Tibial artery (tissue), 4 donors: ENCODE measurements around the gene P2RX2.

Experiments used
- DNase-seq, 2 donors: peaks; one replicate each; pipeline ENCODE4 v3.0.0-alpha.2; 2019
- H3K27ac ChIP-seq, 2 donors: fragments of 200-600 bp; sonication (generic) in 1 of 2; 1 replicate in 1 of 2; 2 replicates in 1 of 2; pipeline ENCODE4 v1.5.1; 2018 to 2019; ENCODE audit warnings: mild to moderate bottlenecking in 1 of 2
- H3K27me3 ChIP-seq, 2 donors: fragments of 200-600 bp; sonication (generic) in 1 of 2; one replicate each; pipeline versions ENCODE4 v1.5.1 to v1.6.0; 2016 to 2019
- H3K36me3 ChIP-seq, 3 donors: fragments of 200-600 bp; sonication (generic) in 2 of 3; one replicate each; pipeline ENCODE4 v1.5.1; 2016 to 2019; ENCODE audit warnings: mild to moderate bottlenecking in 2 of 3
- H3K4me1 ChIP-seq, 4 donors: fragments of 200-600 bp; sonication (generic) in 2 of 4; 1 replicate in 3 of 4; 2 replicates in 1 of 4; pipeline ENCODE4 v1.5.1; 2016 to 2019
- H3K4me3 ChIP-seq, 2 donors: fragments of 200-600 bp; sonication (generic) in 1 of 2; 1 replicate in 1 of 2; 2 replicates in 1 of 2; pipeline ENCODE4 v1.5.1; 2018 to 2019; ENCODE audit warnings: mild to moderate bottlenecking in 2 of 2
- H3K9me3 ChIP-seq, 3 donors: fragments of 200-600 bp; sonication (generic) in 1 of 3; one replicate each; pipeline ENCODE4 v1.5.1; 2016 to 2019
- intact Hi-C: fragments of 100-400 bp; cut with DNase I; formaldehyde crosslinking; loops from one replicate; pipeline ENCODE4 v1.15.0; 2023; ENCODE audit warnings: low total_unique reads
- TF ChIP-seq, protein P1 (sequence below), 2 experiments: fragments of 200-600 bp in 1 of 2; fragments of 450-650 bp in 1 of 2; IDR thresholded peaks; one replicate each; pipeline ENCODE4 v1.5.1; 2017 to 2019; ENCODE audit warnings: antibody characterized with exemption in 2 of 2, mild to moderate bottlenecking in 1 of 2, moderate library complexity in 1 of 2

Gene P2RX2

DNA sequence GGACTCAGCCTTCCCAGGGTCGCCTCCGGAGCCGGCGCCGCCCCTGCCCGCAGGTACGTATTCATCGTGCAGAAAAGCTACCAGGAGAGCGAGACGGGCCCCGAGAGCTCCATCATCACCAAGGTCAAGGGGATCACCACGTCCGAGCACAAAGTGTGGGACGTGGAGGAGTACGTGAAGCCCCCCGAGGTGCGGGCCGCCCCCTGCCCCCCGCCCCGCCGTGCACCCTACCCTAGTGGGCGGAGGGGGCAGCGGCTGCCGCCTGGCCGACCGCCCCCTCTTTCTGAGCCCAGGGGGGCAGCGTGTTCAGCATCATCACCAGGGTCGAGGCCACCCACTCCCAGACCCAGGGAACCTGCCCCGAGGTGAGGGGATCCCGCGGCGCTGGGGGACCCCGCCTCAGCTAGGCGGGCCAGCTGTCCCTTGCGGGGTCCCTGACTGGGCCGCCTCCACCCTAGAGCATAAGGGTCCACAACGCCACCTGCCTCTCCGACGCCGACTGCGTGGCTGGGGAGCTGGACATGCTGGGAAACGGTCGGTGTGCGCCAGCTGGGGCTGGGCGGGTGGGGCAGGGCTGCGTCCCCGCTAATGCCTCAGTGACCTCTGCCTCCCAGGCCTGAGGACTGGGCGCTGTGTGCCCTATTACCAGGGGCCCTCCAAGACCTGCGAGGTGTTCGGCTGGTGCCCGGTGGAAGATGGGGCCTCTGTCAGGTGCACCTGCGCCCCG is 973 bp downstream of the P2RX2 start:
- intact Hi-C loops, result no loop called here
- Histone ChIP-seq H3K9me3 (peaks cover 0 to 19% (median 14%) of the 10 kb centered on the region in 3 donors), H3K4me3 (no peak overlapping the region), H3K27ac (no peak overlapping the region), H3K27me3 (peaks cover 14 to 63% of the 10 kb centered on the region in 2 donors), H3K4me1 (peaks cover 0 to 31% (median 12%) of the 10 kb centered on the region in 4 donors), H3K36me3 (peaks cover 0 to 16% (median 10%) of the 10 kb centered on the region in 3 donors)
- TF ChIP-seq, protein P1, sequence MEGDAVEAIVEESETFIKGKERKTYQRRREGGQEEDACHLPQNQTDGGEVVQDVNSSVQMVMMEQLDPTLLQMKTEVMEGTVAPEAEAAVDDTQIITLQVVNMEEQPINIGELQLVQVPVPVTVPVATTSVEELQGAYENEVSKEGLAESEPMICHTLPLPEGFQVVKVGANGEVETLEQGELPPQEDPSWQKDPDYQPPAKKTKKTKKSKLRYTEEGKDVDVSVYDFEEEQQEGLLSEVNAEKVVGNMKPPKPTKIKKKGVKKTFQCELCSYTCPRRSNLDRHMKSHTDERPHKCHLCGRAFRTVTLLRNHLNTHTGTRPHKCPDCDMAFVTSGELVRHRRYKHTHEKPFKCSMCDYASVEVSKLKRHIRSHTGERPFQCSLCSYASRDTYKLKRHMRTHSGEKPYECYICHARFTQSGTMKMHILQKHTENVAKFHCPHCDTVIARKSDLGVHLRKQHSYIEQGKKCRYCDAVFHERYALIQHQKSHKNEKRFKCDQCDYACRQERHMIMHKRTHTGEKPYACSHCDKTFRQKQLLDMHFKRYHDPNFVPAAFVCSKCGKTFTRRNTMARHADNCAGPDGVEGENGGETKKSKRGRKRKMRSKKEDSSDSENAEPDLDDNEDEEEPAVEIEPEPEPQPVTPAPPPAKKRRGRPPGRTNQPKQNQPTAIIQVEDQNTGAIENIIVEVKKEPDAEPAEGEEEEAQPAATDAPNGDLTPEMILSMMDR (IDR thresholded peaks at IDR 0.05), result no peak
- no peak for DNase-seq

DNA sequence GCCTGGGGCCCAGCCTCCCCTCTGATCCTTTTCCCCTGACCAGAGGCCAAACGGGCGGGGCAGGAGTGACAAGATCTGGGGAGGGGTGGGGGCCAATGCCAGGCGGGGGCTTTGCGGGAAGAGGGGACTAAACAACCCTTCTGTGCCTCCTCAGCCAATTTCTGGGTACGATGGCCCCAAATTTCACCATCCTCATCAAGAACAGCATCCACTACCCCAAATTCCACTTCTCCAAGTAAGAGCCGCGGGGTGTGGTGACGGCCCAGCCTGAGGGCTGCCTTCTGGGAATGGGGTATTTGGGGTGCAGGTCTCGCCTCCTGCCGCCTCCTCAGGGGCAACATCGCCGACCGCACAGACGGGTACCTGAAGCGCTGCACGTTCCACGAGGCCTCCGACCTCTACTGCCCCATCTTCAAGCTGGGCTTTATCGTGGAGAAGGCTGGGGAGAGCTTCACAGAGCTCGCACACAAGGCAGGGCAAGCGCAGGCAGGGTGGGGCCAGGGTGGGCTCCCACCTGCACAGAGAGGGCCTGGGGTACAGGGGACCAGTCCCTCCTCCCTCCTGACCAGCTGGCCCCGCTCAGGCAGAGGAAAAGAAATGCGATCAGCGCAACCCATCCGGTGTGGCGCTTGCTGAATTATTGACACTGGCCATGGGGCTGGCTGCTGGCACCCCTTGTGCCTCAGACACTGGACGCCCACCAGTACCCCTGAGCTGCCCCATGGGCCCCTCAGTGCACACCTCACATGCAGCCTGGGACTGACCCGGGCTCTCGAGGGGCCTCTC is 1.7 kb downstream of the P2RX2 start:
- TF ChIP-seq, protein P1 (IDR thresholded peaks at IDR 0.05), result no peak
- peaks cover 0 to 24% (median 17%) of the 10 kb centered on the region in 3 donors for H3K36me3 ChIP-seq
- peaks cover 14 to 59% of the 10 kb centered on the region in 2 donors for H3K27me3 ChIP-seq
- H3K4me1 ChIP-seq, result peaks cover 0 to 31% (median 12%) of the 10 kb centered on the region in 4 donors
- intact Hi-C loops, result no loop called here
- peaks cover 0 to 19% (median 14%) of the 10 kb centered on the region in 3 donors for H3K9me3 ChIP-seq
- no peak overlapping the region for H3K4me3 ChIP-seq
- no peak overlapping the region for H3K27ac ChIP-seq
- no peak for DNase-seq

- H3K9me3 ChIP-seq, result peaks cover 0 to 16% (median 14%) of the 10 kb centered on the region in 3 donors
- H3K4me3 ChIP-seq, result no peak overlapping the region
- H3K36me3 ChIP-seq, result peaks cover 0 to 31% (median 25%) of the 10 kb centered on the region in 3 donors
- H3K4me1 ChIP-seq, result peaks cover 0 to 31% (median 12%) of the 10 kb centered on the region in 4 donors
- TF ChIP-seq, protein P1 (IDR thresholded peaks at IDR 0.05), result no peak
- no peak overlapping the region for H3K27ac ChIP-seq
- no peak for DNase-seq
- H3K27me3 ChIP-seq, result peaks cover 9 to 51% of the 10 kb centered on the region in 2 donors
- intact Hi-C loops, result no loop called here
These were observed 2.5 kb downstream of the P2RX2 start for GRCh38 chr12:132620899-132621656.

DNA sequence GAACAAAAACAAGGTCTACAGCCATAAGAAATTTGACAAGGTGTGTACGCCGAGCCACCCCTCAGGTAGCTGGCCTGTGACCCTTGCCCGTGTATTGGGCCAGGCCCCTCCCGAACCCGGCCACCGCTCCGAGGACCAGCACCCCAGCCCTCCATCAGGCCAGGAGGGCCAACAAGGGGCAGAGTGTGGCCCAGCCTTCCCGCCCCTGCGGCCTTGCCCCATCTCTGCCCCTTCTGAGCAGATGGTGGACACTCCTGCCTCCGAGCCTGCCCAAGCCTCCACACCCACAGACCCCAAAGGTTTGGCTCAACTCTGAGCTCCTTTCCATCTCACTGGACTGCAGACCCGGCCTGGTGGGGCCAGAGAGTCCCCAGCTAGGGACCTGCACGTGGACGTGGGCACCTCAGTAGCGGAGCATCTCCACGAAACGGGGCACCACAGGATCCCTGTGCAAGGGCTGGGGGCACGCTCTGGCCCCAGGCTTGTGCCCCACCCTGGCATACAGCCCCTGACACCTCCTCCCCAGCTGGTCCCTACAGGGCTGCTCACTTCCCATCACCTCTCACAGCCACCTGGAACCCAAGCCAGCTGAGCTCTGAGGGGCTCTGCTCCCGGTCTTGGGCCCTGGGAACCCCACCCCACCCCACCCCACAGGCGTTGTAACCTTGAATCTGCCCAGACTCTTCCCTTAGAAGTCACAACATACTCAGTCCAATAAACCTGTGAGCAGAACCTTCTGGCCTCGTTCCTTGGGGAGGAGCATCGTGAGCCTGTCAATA is 3.3 kb downstream of the P2RX2 start:
- Histone ChIP-seq H3K4me1 (peaks cover 0 to 31% (median 12%) of the 10 kb centered on the region in 4 donors), H3K27me3 (peaks cover 7 to 43% of the 10 kb centered on the region in 2 donors), H3K9me3 (peaks cover 0 to 8% (median 6%) of the 10 kb centered on the region in 3 donors), H3K4me3 (no peak overlapping the region), H3K27ac (no peak overlapping the region), H3K36me3 (peaks cover 0 to 28% (median 26%) of the 10 kb centered on the region in 3 donors)
- intact Hi-C loops, result no loop called here
- no peak for DNase-seq
- TF ChIP-seq, protein P1 (IDR thresholded peaks at IDR 0.05), result no peak
